HepG2 (cell line): ENCODE results near the gene TBXAS1. TPM values are rescaled to one million over a fixed set of nuclear protein-coding genes. Genes with fewer than 3 reads are reported as not detected.

ENCODE experiments used
- ATAC-seq: fragments of 200-7000 bp; cut with Tn5 transposase; 3 replicates; pipeline ENCODE4 v1.9.1; 2020; ENCODE audit warnings: mild to moderate bottlenecking, moderate library complexity
- BruUV-seq: library from RNA; stranded (reverse); fragments of 400-500 nt; replicated peaks from 2 replicates; lab custom pipeline; 2021; lab: Mats Ljungman, UMichigan
- CTCF ChIA-PET: fragments of 300-600 bp; formaldehyde crosslinking; extraction: SDS; loops from one replicate; lab custom pipeline; 2021; ENCODE audit warnings: low total read pairs, inconsistent platforms, low intra/inter-chr PET ratio; lab: Yijun Ruan, JAX
- POLR2A ChIA-PET: fragments of 350-600 bp; sonication (Branson Sonifier 250); formaldehyde crosslinking; loops from one replicate; lab custom pipeline; 2020; ENCODE audit warnings: antibody characterized with exemption, inconsistent platforms; lab: Yijun Ruan, JAX
- DNase-seq: peaks from one replicate; pipeline ENCODE4 v3.0.0-alpha.2; 2015; ENCODE audit warnings: low spot score
- FAIRE-seq: peaks from 3 replicates; lab custom pipeline; 2011; peaks lifted over from hg19 to GRCh38; lab: Jason Lieb, UNC
- H2AFZ ChIP-seq: one replicate; pipeline ENCODE4 v1.6.1; 2011; ENCODE audit warnings: low read length, inconsistent platforms
- H3K27ac ChIP-seq: fragments of 300-600 bp; 3 replicates; pipeline ENCODE4 v1.8.0; 2011; ENCODE audit warnings: mixed run types, mild to moderate bottlenecking, mixed read lengths, low read length, inconsistent platforms; ENCODE audit not compliant: insufficient read depth; ENCODE audit errors: extremely low read length
- H3K27me3 ChIP-seq, 2 experiments: fragments of 200-600 bp in 1 of 2; 2 replicates in 1 of 2; 3 replicates in 1 of 2; pipeline versions ENCODE4 v1.6.0 to v1.8.0; 2011; ENCODE audit warnings: low read length in 2 of 2, mild to moderate bottlenecking in 2 of 2, moderate library complexity in 2 of 2, inconsistent platforms in 1 of 2; ENCODE audit not compliant: insufficient read depth in 2 of 2, control insufficient read depth in 1 of 2
- H3K36me3 ChIP-seq, 2 experiments: fragments of 200-600 bp in 1 of 2; replicated peaks in 1 of 2; 2 replicates in 1 of 2; 3 replicates in 1 of 2; pipeline versions ENCODE4 v1.5.1 to v1.8.0; 2011; ENCODE audit warnings: low read length in 2 of 2, inconsistent platforms in 1 of 2; ENCODE audit not compliant: insufficient read depth in 2 of 2, control insufficient read depth in 1 of 2
- H3K4me1 ChIP-seq: 2 replicates; pipeline ENCODE4 v1.5.1; 2012; ENCODE audit warnings: low read length, inconsistent platforms; ENCODE audit not compliant: insufficient read depth
- H3K4me2 ChIP-seq: 2 replicates; pipeline ENCODE4 v1.6.0; 2011; ENCODE audit warnings: low read depth, low read length, inconsistent platforms
- H3K4me3 ChIP-seq, 3 experiments: fragments of 200-600 bp in 1 of 3; sonication (generic), shearing (Covaris generic) in 1 of 3; replicated peaks in 1 of 3; 2 replicates each; pipeline ENCODE4 v1.5.1; 2011 to 2016; ENCODE audit warnings: low read length in 3 of 3, inconsistent platforms in 2 of 3, low read depth in 2 of 3, mild to moderate bottlenecking in 2 of 3, control low read depth in 1 of 3, mixed read lengths in 1 of 3; ENCODE audit not compliant: insufficient read depth in 1 of 3
- H3K79me2 ChIP-seq: one replicate; pipeline ENCODE4 v1.6.1; 2011; ENCODE audit warnings: low read length, inconsistent platforms; ENCODE audit not compliant: insufficient read depth
- H3K9ac ChIP-seq: 2 replicates; pipeline ENCODE4 v1.6.0; 2011; ENCODE audit warnings: mild to moderate bottlenecking, low read depth, low read length, inconsistent platforms; ENCODE audit not compliant: insufficient read depth
- H3K9me3 ChIP-seq: 2 replicates; pipeline ENCODE4 v1.5.1; 2012; ENCODE audit warnings: mild to moderate bottlenecking, low read length
- H4K20me1 ChIP-seq: 2 replicates; pipeline ENCODE4 v1.6.0; 2011; ENCODE audit warnings: inconsistent platforms, mild to moderate bottlenecking, low read length, moderate library complexity; ENCODE audit not compliant: insufficient read depth
- ELF4 ChIP-seq: sonication (generic); formaldehyde crosslinking; IDR thresholded peaks from 2 replicates; pipeline ENCODE4 v1.5.0; 2020; ENCODE audit warnings: missing genetic modification reagents, mild to moderate bottlenecking, moderate library complexity, borderline replicate concordance
- ERF ChIP-seq: IDR thresholded peaks from 2 replicates; pipeline ENCODE4 v1.6.1; 2018; ENCODE audit warnings: missing biosample characterization, missing genetic modification reagents
- FLYWCH1 ChIP-seq: sonication (generic); formaldehyde crosslinking; IDR thresholded peaks from 2 replicates; pipeline ENCODE4 v1.8.1; 2023; ENCODE audit warnings: mild to moderate bottlenecking, missing genetic modification reagents
- HIVEP1 ChIP-seq: sonication (generic); formaldehyde crosslinking; IDR thresholded peaks from 2 replicates; pipeline ENCODE4 v1.4.0; 2020; ENCODE audit warnings: mild to moderate bottlenecking, missing genetic modification reagents
- IKZF4 ChIP-seq: sonication (generic); formaldehyde crosslinking; IDR thresholded peaks from 2 replicates; pipeline ENCODE4 v1.5.1; 2020; ENCODE audit warnings: borderline replicate concordance, mild to moderate bottlenecking, low read depth, missing genetic modification reagents; ENCODE audit errors: not compliant biosample characterization
- POGK ChIP-seq: sonication (generic); formaldehyde crosslinking; conservative IDR thresholded peaks from 2 replicates; pipeline ENCODE4 v1.8.0; 2022; ENCODE audit warnings: mild to moderate bottlenecking, moderate library complexity, missing genetic modification reagents
- TCF12 ChIP-seq, 2 experiments: fragments of 450-650 bp in 1 of 2; sonication (generic) in 1 of 2; formaldehyde crosslinking in 1 of 2; IDR thresholded peaks; 2 replicates each; pipeline versions ENCODE4 v1.6.1 to v1.8.0; 2017 to 2022; ENCODE audit warnings: antibody characterized with exemption in 1 of 2, mild to moderate bottlenecking in 1 of 2, missing genetic modification reagents in 1 of 2, moderate library complexity in 1 of 2
- ZFYVE20 ChIP-seq: sonication (generic); formaldehyde crosslinking; IDR thresholded peaks from 2 replicates; pipeline ENCODE4 v1.8.0; 2023; ENCODE audit warnings: low read depth, mild to moderate bottlenecking, moderate library complexity, missing genetic modification reagents, borderline replicate concordance
- ZNF160 ChIP-seq: sonication (generic); formaldehyde crosslinking; IDR thresholded peaks from 2 replicates; pipeline ENCODE4 v1.8.0; 2022; ENCODE audit warnings: mild to moderate bottlenecking, inconsistent platforms, missing genetic modification reagents
- ZNF382 ChIP-seq: sonication (generic); formaldehyde crosslinking; IDR thresholded peaks from 2 replicates; pipeline ENCODE4 v1.5.0; 2020; ENCODE audit warnings: missing genetic modification reagents, mild to moderate bottlenecking, borderline replicate concordance
- ZNF556 ChIP-seq: sonication (generic); formaldehyde crosslinking; IDR thresholded peaks from 2 replicates; pipeline ENCODE4 v1.4.0; 2020; ENCODE audit warnings: mild to moderate bottlenecking, missing genetic modification reagents, borderline replicate concordance
- ZNF558 ChIP-seq: sonication (generic); formaldehyde crosslinking; IDR thresholded peaks from 2 replicates; pipeline ENCODE4 v1.9.0; 2022; ENCODE audit warnings: mild to moderate bottlenecking, missing genetic modification reagents, borderline replicate concordance
- WGBS: methylation state at CpG from one replicate; pipeline ENCODE4 v1.1.6; 2017; ENCODE audit warnings: low lambda C conversion rate; 5-methylcytosine and 5-hydroxymethylcytosine counted together
- in situ Hi-C: cut with HindIII; loops from 2 replicates; pipeline ENCODE4 v1.10.0; 2017; ENCODE audit warnings: low pct_unique_long_range_greater_than_20kb; ENCODE audit not compliant: extremely low pct_ligation_motif_present
- intact Hi-C: fragments of 100-400 bp; cut with micrococcal nuclease; formaldehyde crosslinking; loops from one replicate; pipeline ENCODE4 v1.10.0; 2022; ENCODE audit not compliant: unreplicated experiment
- polyA plus RNA-seq, 8 experiments: library from polyadenylated mRNA; depleted of rRNA in 3 of 8; stranded (reverse) in 7 of 8; unstranded in 1 of 8; fragments of >200 nt; fragmentation: Illumina TruSeq in 4 of 8; extraction: Trizol in 4 of 8; gene quantifications; 2 replicates each; pipeline versions ENCODE4 v1.2.1 to v1.2.3, GENCODE V29; 2011 to 2016; ENCODE audit warnings: low read depth in 4 of 8, missing spikeins in 1 of 8, mixed read lengths in 1 of 8; ENCODE audit not compliant: insufficient read depth in 1 of 8
- total RNA-seq, 5 experiments: library from RNA; depleted of rRNA; stranded (reverse); fragments of >200 nt; fragmentation: Illumina TruSeq; extraction: Trizol; gene quantifications; 2 replicates each; pipeline ENCODE4 v1.2.3, GENCODE V29; 2016; ENCODE audit warnings: low read depth in 1 of 5
- TF ChIP-seq, protein P1 (sequence below): sonication (generic); formaldehyde crosslinking; IDR thresholded peaks from 2 replicates; pipeline ENCODE4 v1.5.1; 2020; ENCODE audit warnings: missing genetic modification reagents, mild to moderate bottlenecking, borderline replicate concordance
- TF ChIP-seq, protein P2 (sequence below): sonication (generic); formaldehyde crosslinking; conservative IDR thresholded peaks from 2 replicates; pipeline ENCODE4 v1.8.0; 2022; ENCODE audit warnings: low read depth, missing genetic modification reagents

Gene TBXAS1
- total and polyA plus RNA-seq, 2 of the 13 experiments (the other 11 are each of a cell fraction or from before 2014, with no cell fraction given): 4.0 to 4.9 TPM

GRCh38 chr7:139958599-139959284, 129.7 kb downstream of the TBXAS1 start:
- Histone ChIP-seq H3K36me3 (no peaks in the 10 kb centered on the region), H3K4me2 (no peak overlapping the region), H3K27me3 (peaks cover 0 to 7% of the 10 kb centered on the region in 2 experiments; a peak in 1 of 5 replicates), H3K27ac (no peak overlapping the region), H3K9me3 (no peaks in the 10 kb centered on the region), H4K20me1 (no peaks in the 10 kb centered on the region), H3K79me2 (no peaks in the 10 kb centered on the region), H3K4me3 (no peak overlapping the region), H2AFZ (no peak overlapping the region), H3K4me1 (no peaks in the 10 kb centered on the region), H3K9ac (no peak overlapping the region)
- intact Hi-C loops (no loop called here), in situ Hi-C loops (no loop called here)
- no TSS peak for BruUV-seq
- FAIRE-seq (no peak), ATAC-seq (no peak), DNase-seq (no peak)
- ChIA-PET CTCF (no interaction called here), POLR2A (no interaction called here)
- 71% methylated on average over 14 of the region's 14 CpGs for WGBS
- TF ChIP-seq ZFYVE20 (CRISPR knock-in tag) (no peak), ELF4 (CRISPR knock-in tag) (no peak), ZNF556 (CRISPR knock-in tag) (no peak), TCF12 (IDR thresholded peaks at IDR 0.05) (no peak), TCF12 (CRISPR knock-in tag; IDR thresholded peaks at IDR 0.05) (no peak), ZNF160 (CRISPR knock-in tag) (no peak), ERF (CRISPR knock-in tag) (no peak), POGK (CRISPR knock-in tag) (no peak), IKZF4 (CRISPR knock-in tag) (no peak), ZNF382 (CRISPR knock-in tag) (no peak), ZNF558 (no peak), HIVEP1 (CRISPR knock-in tag) (no peak), FLYWCH1 (CRISPR knock-in tag) (no peak)
- TF ChIP-seq, protein P1, sequence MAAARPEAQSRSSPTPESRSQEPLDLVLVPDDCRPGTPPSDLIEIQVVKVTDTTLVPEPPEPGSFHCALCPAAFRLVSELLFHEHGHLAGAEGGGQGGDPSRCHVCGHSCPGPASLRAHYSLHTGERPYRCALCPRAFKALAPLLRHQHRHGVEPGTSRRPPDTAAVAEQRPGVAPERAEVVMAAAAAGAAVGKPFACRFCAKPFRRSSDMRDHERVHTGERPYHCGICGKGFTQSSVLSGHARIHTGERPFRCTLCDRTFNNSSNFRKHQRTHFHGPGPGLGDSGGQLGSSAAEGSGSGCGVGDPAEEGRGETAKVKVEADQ (CRISPR knock-in tag): no peak
- TF ChIP-seq, protein P2, sequence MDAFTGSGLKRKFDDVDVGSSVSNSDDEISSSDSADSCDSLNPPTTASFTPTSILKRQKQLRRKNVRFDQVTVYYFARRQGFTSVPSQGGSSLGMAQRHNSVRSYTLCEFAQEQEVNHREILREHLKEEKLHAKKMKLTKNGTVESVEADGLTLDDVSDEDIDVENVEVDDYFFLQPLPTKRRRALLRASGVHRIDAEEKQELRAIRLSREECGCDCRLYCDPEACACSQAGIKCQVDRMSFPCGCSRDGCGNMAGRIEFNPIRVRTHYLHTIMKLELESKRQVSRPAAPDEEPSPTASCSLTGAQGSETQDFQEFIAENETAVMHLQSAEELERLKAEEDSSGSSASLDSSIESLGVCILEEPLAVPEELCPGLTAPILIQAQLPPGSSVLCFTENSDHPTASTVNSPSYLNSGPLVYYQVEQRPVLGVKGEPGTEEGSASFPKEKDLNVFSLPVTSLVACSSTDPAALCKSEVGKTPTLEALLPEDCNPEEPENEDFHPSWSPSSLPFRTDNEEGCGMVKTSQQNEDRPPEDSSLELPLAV (CRISPR knock-in tag): no peak
